DMS153 treated with DMSO at 0.1 percent for 48 hours (cell line): ENCODE measurements around the gene GABRB2.

Experiments
- DNase-seq: peaks from one replicate; lab custom pipeline; 2025; ENCODE audit not compliant: unreplicated experiment; lab: John Stamatoyannopoulos, UW

GABRB2 gene

DNA sequence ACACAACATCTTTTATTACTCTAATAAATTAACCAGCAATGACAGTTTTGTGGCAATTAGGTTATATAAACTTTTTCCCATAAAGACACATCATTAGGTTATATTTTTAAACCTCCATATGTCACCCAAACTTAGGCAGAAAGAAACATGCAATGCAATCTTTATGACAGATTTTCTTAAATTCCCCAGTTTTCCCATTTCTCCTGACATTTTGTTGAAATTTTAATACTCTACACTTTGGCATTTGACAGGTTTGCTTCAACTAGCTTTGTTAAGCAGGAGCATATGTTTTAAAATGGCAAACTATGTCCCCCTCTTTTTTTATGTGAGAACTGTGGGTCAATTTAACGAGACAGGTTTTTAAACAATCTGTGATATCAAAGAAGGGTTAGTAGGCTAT lies 155.5 kb downstream of the GABRB2 start:
- DNase-seq: no peak

DNA sequence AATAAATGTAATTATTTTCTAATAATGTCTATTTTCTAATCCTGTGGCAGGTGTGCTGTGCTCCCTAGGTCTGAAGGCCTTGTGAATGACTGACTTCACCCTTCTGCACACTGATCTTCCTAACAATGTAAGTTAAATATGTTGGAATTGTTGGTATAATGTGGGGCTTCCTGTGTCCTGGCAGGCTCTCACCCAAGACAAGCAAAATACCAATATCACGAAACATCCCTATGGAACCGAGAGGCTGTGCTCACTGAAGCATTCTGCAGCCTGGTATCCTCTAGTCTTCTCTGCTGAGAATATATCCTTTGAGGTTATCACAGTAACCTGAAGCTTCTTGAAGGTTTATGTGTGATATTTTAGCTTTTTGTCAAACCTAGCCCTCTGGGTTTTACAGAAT lies 159.4 kb downstream of the GABRB2 start:
- no peak for DNase-seq

DNA sequence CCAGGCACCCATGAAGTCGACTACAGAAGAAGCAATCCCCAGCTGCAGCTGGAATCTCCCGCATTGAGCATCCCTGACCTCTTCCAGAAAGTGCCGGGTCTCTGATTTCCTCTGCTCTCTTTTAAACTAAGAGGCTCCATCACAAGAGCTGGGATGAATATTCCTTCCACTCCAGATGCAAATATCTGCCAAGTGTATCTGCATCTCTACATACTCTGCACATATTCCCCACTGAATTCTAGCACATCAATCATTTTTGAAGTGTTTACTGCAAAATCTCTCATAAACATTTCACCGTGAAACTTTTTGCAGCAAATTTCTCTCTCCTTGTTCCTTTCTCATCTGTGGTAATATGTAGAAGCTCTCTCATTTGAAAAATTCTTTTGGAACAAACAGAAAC lies 161.5 kb downstream of the GABRB2 start:
- no peak for DNase-seq

DNA sequence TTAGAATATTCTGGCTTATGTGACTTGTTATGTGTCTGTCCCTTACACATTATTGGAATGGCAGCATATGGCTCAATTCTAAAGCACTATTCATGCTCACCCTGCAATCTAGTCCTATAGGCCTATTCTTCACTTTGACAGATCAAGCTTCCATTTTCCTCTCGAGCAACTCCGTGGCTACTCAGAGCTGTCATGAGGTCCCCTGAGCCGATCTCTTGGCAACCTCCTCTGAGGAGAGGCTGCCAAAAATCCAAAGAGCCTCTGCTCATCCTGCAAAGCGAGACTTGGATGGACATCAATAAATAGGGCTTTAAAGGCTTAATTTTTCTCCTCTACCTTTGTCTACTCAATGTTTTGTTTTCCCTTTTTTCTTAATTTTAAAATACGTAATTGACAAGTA lies 163.8 kb downstream of the GABRB2 start:
- no peak for DNase-seq

DNA sequence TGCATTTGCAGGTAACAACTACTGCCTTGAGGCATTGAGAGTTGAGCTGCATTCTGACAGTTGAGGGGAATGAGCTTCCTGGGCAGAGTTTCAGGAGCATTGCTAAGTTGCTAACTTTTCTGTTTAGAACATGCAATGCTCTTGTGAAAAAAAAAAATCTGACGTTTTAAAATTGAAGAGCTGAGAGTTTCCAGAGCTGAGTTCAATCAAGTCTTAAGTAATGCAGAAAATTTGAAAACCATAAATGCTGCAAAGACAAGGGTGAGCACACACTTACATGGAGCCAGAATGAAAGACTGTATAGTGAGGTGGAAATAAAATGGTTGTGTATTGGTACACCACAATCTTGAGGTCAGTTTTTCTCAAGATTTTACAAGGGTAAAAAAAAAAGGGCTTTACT lies 166.0 kb downstream of the GABRB2 start:
- no peak for DNase-seq

DNA sequence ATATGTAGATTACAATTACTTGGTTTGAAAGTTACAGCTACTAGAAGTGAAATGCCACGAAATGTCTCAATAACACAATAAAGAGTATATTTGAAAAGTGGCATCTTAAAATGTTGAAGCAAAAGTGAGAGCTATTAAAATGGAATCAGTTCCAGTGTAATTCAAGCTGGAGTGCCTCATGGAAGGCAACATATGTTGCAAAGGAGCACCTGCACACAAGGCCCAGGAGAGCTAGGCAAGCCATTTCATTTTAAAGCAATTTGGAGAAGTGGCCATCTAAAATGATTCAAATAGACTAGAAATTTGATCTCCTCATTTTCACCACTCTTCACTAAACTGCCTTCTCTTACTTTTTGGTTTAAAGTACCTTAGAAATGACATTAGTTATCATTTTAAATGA lies 167.8 kb downstream of the GABRB2 start:
- no peak for DNase-seq

DNA sequence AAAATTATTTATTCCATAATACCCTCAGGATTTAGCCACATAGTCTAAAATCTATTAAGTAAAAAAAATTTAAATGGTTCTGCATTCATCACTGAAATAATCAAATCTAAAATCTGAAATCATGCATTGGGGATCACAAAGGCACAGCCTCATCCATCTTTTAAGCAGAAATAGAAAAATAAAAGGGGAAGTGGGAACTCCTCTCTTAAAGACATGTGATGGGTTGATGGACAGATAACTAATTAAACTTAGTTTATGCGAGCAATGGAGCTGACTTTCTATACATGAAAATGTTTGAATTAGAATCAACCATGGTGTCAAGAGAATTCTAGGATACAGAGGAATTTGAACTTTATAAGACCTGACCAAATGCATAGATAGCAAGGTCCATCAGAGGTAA lies 170.5 kb downstream of the GABRB2 start:
- no peak for DNase-seq

DNA sequence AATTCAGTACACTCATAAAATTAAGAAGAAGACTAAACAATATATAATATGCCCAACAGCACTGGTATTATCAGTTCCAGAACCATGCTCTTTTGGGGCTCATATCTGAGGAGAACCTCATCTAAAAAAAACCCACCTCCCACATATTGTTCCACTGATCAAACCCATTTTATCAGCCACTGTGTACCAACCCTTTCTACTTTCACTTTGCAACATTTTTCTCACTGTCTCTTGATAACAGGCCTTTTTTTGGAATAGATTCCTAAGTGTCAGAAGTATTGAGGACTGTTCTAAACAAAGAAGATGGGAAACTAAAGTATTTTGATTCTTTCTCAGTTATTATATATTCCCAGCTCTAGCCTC lies 173.2 kb downstream of the GABRB2 start:
- DNase-seq: no peak

DNA sequence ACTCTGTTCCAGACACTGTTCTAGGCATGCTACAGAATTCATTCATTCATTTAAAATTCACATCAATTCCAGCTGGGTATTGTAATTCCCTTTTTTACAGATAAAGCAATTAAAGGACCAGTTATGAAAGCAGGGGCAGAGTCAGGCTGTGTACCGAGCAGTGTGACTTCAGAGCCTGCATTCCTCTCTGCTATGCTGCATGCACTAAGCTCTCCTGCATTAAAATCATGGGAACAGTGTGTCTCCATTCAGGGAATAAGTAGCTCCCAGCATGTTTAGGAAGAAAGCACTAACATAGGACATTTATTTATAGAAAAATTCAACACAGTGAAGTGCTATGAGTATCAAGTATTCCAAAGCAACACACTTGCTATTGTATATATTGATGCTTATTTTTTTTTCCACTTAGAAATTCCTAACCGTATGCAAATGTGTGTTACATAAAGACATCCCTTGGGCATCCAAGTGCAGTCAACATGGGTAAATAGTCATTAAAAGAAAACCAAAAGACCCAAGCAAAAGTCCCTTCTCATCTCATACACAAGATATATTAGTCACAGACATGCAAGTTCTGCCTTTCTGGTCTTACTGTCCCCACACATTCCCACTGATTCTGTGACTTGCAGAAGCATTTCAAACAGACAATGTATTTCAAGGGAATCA lies 173.7 kb downstream of the GABRB2 start:
- DNase-seq: no peak

DNA sequence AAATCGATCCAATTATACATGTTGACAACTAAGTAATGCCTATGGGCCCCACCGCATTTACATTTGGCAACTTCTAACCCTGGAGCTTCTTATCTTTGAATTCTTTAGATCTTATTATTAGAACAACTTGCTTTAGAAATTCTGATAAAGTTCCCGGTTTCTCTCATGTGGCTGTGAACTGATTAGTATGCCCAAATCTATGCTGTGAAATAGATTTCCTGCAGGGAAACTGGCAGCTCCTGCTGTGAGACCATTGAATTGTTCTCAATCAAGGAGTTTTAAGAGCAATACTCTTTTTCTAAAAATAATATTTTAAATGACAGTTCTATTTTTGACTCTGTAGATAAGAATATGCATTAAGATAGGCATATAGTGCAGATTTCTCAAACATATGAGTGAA lies 177.5 kb downstream of the GABRB2 start:
- DNase-seq: no peak

DNA sequence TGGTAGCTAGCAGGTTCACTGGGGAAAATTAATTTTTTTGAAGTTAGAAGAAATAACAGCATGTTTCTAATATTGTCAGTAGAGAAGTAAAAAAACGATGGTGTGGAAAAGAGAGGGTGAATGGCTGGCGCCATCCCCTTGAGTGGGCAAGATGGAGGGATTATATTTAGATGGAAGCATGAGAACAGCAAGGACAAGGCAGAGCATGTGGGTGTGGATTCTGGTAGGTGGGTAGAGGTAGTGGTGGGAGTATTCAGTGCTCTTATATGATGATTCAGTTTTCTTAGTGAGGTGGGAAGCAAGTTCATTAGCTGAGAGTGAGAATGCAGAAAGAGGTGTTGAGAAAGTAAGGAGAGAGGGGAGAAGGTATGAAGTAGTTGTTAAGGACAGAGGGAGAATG lies 188.1 kb downstream of the GABRB2 start:
- no peak for DNase-seq

DNA sequence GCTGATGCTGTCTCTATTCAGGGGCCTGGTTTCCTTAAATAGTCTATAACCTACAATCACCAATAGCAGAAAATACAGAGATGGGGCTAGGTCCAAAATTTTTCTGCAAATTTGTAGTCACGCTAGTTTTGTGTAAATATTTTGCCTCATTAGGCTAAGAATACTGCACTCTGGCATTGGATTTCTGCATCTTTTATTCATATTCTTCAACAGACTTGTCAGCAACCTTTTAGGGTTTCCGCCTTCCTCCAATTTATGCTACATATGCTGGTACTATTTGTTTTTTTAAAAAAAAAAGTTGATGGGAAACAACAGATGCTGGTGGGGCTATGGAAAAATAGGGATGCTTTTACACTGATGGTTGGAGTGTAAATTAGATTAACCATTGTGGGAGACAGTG lies 202.3 kb downstream of the GABRB2 start:
- no peak for DNase-seq

DNA sequence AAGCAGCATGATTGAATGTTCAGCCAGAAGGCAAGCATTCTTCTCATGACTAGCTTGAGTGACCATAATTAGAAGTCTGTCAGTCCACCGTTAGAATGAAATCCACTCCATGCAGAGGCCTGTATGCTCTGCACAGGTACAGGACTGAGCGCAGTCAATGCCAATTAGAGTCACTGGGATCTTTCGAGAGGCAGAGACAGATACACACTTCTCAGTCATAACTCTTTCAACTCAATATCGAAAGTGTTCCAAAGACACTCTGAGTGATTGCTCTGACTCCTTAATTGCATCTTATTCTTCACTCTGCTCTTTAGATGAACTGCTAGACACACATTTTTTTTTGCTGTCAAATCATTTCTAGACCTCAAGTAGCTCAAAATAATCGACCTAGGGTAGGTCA lies 203.6 kb downstream of the GABRB2 start:
- DNase-seq: no peak

DNA sequence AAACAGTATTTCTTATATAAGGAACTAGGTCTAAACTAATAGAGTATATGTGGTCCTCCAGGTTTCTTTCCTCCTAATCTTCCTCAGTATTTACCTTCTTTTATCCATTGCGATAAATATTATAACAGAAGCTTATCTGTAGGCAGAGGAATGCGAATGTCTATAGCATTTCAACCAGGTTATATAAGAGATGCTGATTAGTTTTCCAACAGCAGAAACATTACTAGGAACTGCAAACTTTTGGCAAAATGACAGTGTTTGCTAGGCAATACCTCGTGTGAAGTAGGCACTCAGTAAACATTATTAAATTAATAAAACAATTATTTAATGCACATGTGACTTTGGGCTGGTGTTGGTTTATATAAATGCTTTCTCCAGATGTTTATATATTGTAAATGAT lies 206.5 kb downstream of the GABRB2 start:
- no peak for DNase-seq

DNA sequence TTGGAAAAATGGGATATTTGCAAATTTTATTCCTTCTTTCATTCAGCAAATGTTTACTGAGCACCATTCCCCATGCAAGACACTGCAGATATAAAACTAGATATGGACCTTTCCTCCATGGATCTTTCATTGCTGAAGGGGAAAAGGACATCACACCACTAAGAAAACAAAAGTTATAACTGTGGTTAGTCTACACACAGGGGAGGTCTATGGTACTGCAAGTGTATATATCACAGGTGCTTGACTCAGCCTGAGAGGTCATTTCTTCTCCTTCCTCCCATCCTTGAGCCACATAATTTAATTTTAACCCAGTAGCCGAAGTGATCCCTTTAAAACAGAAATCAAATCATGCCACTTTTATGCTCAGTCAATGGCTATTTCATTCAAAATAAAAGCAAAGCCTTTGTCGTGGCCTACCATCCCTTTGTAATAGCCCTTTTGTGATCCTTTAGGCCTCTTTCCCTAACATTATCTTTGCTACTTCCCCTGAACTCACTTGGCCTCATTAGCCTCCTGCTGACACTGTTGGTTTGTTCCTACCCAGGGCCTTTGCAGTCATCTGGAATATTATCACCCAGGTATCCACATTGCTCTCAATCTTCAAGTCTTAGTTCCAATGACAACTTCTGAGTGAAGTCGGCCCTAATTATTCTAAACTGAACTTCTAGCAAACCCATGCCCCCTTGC lies 213.2 kb downstream of the GABRB2 start:
- no peak for DNase-seq

DNA sequence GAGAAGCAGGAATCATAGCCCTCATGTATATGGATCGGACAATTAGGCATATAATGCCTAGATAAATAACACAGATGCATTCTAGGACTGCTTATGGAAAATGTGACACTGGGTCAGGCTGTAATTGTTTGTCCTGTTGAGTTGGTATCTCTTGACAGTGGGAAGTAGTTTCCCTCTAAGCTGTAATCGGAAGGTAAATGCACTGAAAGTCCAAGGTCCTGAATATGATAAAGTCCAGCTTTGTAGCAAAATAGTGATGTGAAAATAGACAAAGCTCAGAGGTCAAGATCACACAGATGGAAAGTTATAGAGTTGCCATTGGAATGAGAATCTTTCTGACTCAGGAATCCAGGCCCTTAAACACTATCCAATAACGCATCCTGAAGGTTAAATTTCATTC lies 214.2 kb downstream of the GABRB2 start:
- DNase-seq: no peak

DNA sequence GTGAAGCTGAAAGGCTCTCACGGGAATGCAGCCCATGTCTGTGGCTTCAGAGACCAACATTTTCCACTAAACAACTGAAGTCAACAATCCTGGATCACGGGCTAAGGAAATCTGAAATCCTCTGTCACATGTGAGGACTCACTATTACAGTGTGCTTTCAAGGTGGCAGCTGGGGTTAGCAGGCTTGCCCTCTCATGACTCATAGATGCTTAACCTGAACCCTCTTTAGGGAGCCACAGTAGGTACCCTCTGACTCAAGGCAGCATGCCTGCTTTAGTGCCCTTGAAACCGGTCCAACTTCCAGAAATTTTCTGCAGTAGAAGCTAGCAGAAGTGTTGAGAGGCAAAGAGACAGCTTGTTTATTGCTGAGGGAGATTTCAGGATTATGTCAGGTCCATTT lies 232.5 kb downstream of the GABRB2 start:
- no peak for DNase-seq

DNA sequence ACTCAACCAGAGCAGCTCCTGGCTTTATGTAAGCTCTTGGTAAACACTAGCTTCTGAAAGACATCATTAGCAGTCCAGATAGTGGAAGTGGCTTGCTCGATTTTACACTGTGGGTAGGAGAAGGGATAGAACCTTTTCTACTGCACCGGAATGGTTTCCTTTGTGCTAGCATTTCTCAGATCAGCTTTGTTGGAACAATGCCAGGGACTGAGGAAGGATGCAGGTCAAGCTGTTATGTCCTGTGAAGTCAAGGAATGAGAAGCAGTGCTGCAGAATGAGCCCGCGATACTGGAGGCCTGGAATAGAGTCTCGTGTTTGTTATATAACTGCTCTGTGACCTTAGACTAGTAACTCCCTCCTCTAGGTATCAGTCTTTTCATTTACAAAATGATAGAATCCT lies 233.6 kb downstream of the GABRB2 start:
- no peak for DNase-seq

DNA sequence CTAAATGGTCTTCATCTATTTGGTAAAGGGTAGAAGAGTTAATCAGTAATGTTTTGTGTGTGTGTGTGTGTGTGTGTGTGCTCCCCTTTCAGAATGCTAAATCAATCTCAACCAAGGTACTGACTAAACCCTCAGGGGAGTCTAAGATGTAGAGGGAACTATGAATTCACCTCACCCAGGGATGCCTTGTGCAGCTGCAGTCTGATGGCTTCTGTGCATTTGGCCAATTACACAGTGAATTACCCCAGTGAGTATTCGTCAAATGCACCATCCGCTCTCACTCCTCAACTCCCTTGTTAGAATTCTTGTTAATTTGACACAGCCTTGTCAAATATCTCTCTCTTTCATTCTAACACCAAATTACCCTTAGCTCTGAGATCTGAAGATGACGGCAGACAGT lies 234.6 kb downstream of the GABRB2 start:
- no peak for DNase-seq

DNA sequence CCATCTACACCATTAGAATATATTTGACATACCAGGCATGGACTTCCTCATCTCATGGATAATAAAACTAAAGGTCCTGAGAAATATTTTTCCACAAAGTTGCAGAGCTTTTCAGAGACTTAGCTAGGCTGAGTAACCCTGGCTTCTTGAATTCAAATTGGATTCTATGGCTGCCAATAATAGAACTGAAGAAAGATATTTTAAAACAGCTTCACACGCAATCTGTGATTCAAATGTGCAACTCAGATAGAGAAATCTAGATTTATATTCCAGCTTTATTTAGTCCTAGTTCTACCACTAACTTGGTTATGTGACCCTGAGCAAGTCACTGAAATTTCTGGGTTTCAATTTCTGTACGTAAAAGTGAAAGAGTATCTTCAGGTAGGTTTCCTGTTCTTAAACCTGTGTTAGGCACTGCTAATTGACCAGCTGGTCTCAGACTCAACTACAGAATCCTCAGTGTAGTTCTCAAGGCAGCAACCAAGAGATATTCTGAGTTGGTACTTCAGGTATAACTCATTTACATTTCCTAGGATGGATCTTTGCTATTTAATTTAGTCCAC lies 235.3 kb downstream of the GABRB2 start:
- DNase-seq: no peak

DNA sequence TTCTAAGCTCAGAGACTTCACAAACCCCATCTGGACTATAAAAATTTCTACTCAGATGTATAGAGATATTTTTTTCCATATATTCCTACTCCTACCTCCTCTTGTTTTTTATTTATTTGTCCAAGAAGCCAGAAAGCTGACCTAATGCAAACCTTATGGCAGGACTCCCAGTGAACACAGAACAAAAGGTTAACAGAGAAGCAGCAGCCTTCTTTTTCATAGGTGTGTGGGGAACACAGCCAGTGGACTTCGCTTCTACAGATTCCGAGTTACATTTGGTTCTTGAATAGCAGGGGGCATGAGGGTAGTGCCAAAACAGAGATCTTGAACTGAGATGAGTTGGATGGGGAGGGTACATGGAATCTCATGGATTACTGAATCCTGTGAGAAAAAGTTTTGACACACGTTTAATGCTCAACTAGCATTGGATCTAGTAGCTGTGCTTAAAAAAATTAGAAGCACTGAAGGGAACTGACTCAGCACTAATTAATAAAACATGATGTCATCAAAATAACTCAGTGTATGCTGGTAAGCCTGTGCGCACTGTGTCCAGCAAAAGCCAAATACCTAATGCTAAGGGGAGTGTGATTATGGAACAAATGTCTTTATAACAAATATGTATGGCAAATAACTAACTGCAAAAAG lies 240.1 kb downstream of the GABRB2 start:
- no peak for DNase-seq

DNA sequence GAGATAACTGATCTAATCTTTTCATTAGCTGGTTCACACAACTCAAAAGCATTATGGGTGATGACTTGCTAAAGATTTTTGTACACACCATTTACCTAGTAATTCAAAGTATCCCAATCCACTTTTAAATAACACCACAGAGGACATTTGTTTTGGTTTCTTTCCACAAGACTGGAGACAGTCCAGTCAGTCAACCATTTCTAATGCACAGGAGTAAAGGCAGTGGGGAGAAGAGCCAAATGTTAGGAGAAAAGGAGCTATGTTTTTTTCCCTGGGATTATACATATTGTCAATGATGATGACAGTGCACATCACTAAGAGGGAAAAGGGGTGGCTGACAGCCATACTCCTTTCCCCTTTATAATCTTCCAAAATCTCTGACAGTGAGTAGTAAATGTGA lies 240.9 kb downstream of the GABRB2 start:
- no peak for DNase-seq
